Measurements from ENCODE around the gene MAPK14.

MAPK14 gene

DNA sequence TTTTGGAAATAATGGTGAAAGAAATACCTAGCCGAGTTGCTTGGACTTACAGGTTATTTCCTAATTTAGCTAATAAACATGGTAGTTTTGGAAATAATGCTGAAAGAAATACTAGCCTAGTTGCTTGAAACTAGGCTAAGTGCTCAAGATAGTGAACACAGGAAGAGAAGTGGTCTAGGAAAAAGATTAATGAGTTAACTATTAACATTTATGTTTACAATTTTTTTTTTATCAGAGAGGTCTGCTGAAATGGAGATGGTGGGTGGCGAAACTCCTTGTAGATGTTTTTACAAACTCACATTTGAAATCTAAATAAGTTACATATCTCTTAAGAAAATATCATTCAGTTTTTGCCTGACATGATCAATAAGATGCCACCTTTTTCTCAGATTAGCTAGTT, 39.2 kb downstream of the MAPK14 start:
- no peak for DNase-seq
- Histone ChIP-seq H3K4me3 (ENCODE audit: low read depth, low read length) (no peak overlapping the region), H3K27me3 (replicated peaks) (no peaks in the 10 kb centered on the region), H3K36me3 (replicated peaks) (no peaks in the 10 kb centered on the region), H3K27ac (no peak overlapping the region)
- in situ Hi-C loops (cut with HindIII; ENCODE audit: low pct_ligation_motif_present, low sequenced_read_pairs): no loop called here
- TF ChIP-seq CTCF (IDR thresholded peaks at IDR 0.05; ENCODE audit: low read depth, low read length, missing control alignments): no peak

DNA sequence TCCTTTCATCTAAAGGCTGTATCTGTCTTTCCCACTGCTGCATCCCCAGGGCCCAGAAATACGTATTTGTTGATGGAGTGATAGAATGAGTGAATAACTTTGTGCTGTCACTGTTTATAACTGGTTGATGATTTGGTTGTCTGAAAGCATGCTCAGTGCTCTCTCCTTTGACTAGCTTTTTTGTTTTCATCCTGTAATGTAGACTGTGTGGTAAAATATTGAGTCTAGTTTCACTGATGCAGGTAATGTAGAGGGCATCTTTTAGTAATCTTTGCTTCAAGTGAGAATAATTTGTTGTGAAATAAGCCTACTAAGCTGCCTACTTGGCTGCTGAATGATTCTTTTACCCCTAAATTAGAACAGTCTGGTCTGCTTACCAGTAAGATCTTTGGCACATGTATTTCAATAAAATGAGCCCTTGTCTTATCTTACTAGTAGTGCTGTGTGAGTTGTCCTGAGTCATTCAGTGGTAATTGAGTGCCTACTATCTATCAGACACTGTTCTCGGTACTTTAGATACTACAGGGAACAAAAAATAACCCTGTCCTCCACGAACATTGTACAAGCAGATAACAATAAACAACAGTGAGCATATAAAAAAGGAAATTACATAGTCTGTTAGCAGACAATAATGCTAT, 39.9 kb downstream of the MAPK14 start:
- peak; percentile 25 for DNase-seq
- no peak for TF ChIP-seq CTCF (IDR thresholded peaks at IDR 0.05; ENCODE audit: low read depth, low read length, missing control alignments)
- Histone ChIP-seq H3K27me3 (replicated peaks) (no peaks in the 10 kb centered on the region), H3K27ac (no peak overlapping the region), H3K36me3 (replicated peaks) (no peaks in the 10 kb centered on the region), H3K4me3 (ENCODE audit: low read depth, low read length) (no peak overlapping the region)
- in situ Hi-C loops (cut with HindIII; ENCODE audit: low pct_ligation_motif_present, low sequenced_read_pairs): no loop called here

DNA sequence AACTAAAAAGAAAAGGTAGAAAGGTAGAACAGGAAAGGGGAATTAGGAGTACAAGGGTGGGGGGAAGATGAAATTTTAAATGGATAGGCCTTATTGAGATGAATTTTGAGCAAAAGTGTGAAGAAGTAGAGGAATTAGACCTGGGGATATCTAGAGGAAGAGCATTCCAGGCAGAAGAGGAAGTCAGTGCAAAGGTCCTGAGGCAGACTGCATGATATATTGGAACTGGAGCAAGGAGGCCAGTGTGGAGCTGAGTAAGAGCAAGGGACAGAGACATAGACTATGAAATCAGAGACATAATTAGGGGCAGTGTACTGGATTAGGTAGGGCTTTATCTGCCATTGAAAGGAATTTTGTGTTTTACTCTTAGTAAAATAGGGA, 40.4 kb downstream of the MAPK14 start:
- H3K4me3 ChIP-seq (ENCODE audit: low read depth, low read length): no peak overlapping the region
- H3K27ac ChIP-seq: no peak overlapping the region
- no peaks in the 10 kb centered on the region for H3K27me3 ChIP-seq (replicated peaks)
- in situ Hi-C loops (cut with HindIII; ENCODE audit: low pct_ligation_motif_present, low sequenced_read_pairs): no loop called here
- no peak for TF ChIP-seq CTCF (IDR thresholded peaks at IDR 0.05; ENCODE audit: low read depth, low read length, missing control alignments)
- no peaks in the 10 kb centered on the region for H3K36me3 ChIP-seq (replicated peaks)
- DNase-seq: no peak

DNA sequence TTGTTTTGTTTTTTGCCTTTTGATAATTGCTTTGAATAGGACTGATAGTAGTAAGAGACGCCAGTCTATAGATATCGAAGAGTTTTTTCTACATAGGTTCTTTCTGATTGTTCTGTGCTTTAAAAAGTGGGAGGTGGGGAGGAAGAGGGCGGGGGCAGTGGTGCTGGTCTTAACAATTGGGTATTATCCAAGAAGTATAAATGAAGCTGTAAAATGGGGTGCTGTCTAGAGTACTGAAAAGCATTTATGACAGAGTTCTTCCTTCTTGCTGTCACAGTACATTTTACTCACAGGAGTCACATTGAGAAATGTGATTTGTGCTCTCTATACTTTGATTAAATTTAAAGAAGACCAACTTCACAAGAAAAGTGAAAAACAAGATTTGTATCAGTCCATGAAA, 41.0 kb downstream of the MAPK14 start:
- no peaks in the 10 kb centered on the region for H3K36me3 ChIP-seq (replicated peaks)
- no peak for TF ChIP-seq CTCF (IDR thresholded peaks at IDR 0.05; ENCODE audit: low read depth, low read length, missing control alignments)
- no peak overlapping the region for H3K4me3 ChIP-seq (ENCODE audit: low read depth, low read length)
- no peak for DNase-seq
- no peaks in the 10 kb centered on the region for H3K27me3 ChIP-seq (replicated peaks)
- H3K27ac ChIP-seq: no peak overlapping the region
- in situ Hi-C loops (cut with HindIII; ENCODE audit: low pct_ligation_motif_present, low sequenced_read_pairs): no loop called here

- TF ChIP-seq CTCF (IDR thresholded peaks at IDR 0.05; ENCODE audit: low read depth, low read length, missing control alignments): no peak
These were observed 42.0 kb downstream of the MAPK14 start for GRCh38 chr6:36069573-36069972.

GRCh38 chr6:36070252-36070651, 42.6 kb downstream of the MAPK14 start:
- no peak for DNase-seq
- Histone ChIP-seq H3K36me3 (replicated peaks) (peaks cover 1% of the 10 kb centered on the region), H3K27me3 (replicated peaks) (no peaks in the 10 kb centered on the region), H3K27ac (no peak overlapping the region), H3K4me3 (ENCODE audit: low read depth, low read length) (no peak overlapping the region)
- no peak for TF ChIP-seq CTCF (IDR thresholded peaks at IDR 0.05; ENCODE audit: low read depth, low read length, missing control alignments)
- in situ Hi-C loops (cut with HindIII; ENCODE audit: low pct_ligation_motif_present, low sequenced_read_pairs): no loop called here

More at GRCh38 chr6:36069573-36069972, 42.0 kb downstream of the MAPK14 start:
- DNase-seq: no peak
- Histone ChIP-seq H3K36me3 (replicated peaks) (no peaks in the 10 kb centered on the region), H3K27ac (no peak overlapping the region), H3K4me3 (ENCODE audit: low read depth, low read length) (no peak overlapping the region), H3K27me3 (replicated peaks) (no peaks in the 10 kb centered on the region)
- in situ Hi-C loops (cut with HindIII; ENCODE audit: low pct_ligation_motif_present, low sequenced_read_pairs): no loop called here
